ENCODE data around the gene NXPE1.

GRCh38 chr11:114595571-114595970 lies 35.9 kb upstream of the NXPE1 start, which contains the start of gene NXPE4:
- TF ChIP-seq CTCF (conservative IDR thresholded peaks at IDR 0.05; ENCODE audit: low read depth in 2 of 2) (no peak), STAT1 (IDR thresholded peaks at IDR 0.05; ENCODE audit: unreplicated experiment) (no peak), EZH2 (IDR thresholded peaks at IDR 0.05; ENCODE audit: low read depth, unreplicated experiment) (no peak), REST (IDR thresholded peaks at IDR 0.05; ENCODE audit: unreplicated experiment) (no peak), POLR2AphosphoS5 (IDR thresholded peaks at IDR 0.05; ENCODE audit: low read depth) (no peak), NANOG (IDR thresholded peaks at IDR 0.05; ENCODE audit: borderline replicate concordance) (no peak), ZNF331 (CRISPR knock-in tag; IDR thresholded peaks at IDR 0.05; ENCODE audit: low read depth) (no peak), CREB1 (CRISPR knock-in tag; IDR thresholded peaks at IDR 0.05; ENCODE audit: low read depth) (no peak), EZH2phosphoT487 (IDR thresholded peaks at IDR 0.05; ENCODE audit: unreplicated experiment) (no peak), JUNB (IDR thresholded peaks at IDR 0.05; ENCODE audit: unreplicated experiment) (no peak)

Measured in GM23338 (cell line).